ENCODE results near the gene SLC39A8. TPM values are rescaled to one million over a fixed set of nuclear protein-coding genes. Genes with fewer than 3 reads are reported as not detected.
"Not testable (repeated sequence)": the region's sequence is repeated elsewhere in the genome, so short reads cannot be mapped to it uniquely, and the experiment has no call there.

SLC39A8 gene
- total RNA-seq, 1 donor from 2014 or later = 7.9 TPM

DNA sequence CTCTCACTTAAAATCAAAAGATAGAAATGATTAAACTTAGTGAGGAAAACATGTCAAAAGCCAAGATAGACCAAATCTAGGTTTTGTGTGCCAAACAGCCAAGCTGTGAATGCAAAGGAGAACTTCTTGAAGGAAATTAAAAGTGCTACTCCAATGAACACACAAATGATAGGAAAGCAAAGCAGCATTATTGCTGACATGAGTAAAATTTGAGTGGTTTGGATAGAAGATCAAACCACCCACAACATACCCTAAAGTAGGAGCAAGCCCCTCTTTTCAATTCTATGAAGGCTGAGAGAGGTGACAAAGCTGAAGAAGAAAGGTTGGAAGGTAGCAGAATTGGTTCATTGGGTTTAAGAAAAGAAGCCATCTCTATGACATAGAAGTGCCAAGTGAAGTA, 56.8 kb downstream of the SLC39A8 start:
- DNase-seq (ENCODE audit: low spot score in 2 of 2, unreplicated experiment in 2 of 2) = no peak
- H3K27ac Mint-ChIP-seq = no peak overlapping the region
- H3K27me3 Mint-ChIP-seq (ENCODE audit: low read depth) = no peaks in the 10 kb centered on the region
- no peaks in the 10 kb centered on the region for H3K4me1 Mint-ChIP-seq
- H3K36me3 Mint-ChIP-seq = peaks cover 22% of the 10 kb centered on the region
- H3K4me3 Mint-ChIP-seq = no peak overlapping the region
- peaks cover 24% of the 10 kb centered on the region for H3K9me3 Mint-ChIP-seq
- TF ChIP-seq, protein P1, sequence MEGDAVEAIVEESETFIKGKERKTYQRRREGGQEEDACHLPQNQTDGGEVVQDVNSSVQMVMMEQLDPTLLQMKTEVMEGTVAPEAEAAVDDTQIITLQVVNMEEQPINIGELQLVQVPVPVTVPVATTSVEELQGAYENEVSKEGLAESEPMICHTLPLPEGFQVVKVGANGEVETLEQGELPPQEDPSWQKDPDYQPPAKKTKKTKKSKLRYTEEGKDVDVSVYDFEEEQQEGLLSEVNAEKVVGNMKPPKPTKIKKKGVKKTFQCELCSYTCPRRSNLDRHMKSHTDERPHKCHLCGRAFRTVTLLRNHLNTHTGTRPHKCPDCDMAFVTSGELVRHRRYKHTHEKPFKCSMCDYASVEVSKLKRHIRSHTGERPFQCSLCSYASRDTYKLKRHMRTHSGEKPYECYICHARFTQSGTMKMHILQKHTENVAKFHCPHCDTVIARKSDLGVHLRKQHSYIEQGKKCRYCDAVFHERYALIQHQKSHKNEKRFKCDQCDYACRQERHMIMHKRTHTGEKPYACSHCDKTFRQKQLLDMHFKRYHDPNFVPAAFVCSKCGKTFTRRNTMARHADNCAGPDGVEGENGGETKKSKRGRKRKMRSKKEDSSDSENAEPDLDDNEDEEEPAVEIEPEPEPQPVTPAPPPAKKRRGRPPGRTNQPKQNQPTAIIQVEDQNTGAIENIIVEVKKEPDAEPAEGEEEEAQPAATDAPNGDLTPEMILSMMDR (IDR thresholded peaks at IDR 0.05; ENCODE audit: unreplicated experiment) = no peak

DNA sequence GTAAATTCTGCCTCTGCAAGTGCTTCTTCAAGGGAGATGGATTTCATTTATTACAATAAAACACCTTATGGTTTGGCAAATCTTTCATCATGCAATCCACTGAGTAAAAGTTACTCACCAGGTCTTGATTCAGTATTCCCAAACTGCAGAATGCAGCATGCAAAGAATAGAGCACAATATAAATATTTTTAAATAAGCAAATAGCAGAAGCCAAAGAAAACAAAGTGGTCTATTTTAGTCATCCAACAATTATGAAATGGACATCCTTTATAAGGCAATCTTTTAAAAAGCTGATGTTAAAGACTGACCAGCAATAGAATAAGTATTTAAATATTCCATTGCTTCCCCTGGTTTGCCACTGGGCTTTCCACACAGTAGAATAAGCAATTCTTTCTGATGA, 59.5 kb downstream of the SLC39A8 start:
- Mint-ChIP-seq H3K27me3 (ENCODE audit: low read depth) (no peaks in the 10 kb centered on the region), H3K9me3 (peaks cover 16% of the 10 kb centered on the region)

DNA sequence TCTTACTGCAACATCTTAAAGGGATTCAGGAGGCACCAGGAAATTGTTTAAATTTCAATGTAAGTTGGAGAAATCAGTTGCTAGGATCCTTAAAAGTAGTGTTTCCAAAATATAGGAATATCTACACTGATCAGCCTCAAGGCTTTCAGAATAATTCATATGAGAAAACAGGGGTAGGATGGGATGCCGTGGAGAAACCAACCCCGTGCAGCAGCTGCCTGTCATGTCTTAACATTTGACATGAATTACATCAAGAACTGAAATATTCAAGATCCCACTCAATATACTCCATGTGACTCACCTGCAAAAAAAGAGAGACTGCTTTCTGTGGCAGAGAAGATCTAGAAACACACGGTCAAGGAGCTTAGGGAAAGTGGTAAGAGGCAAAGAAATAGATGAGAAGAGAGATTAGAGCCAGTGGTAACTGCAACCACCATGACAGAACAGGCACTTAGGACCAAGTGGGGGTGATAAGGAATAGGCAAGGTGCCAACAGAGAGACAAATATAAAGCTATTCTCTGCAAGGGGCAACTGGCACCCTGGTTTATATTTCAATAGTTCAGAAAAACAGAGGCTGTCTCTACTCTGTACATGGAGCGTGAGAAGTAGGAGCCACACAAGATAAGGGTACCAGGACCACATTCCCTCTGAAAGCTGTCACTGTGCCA, 64.0 kb downstream of the SLC39A8 start:
- no peaks in the 10 kb centered on the region for H3K4me1 Mint-ChIP-seq
- DNase-seq (ENCODE audit: low spot score in 2 of 2, unreplicated experiment in 2 of 2) = no peak
- H3K27me3 Mint-ChIP-seq (ENCODE audit: low read depth) = no peaks in the 10 kb centered on the region
- peaks cover 13% of the 10 kb centered on the region for H3K9me3 Mint-ChIP-seq
- H3K27ac Mint-ChIP-seq = no peak overlapping the region
- peaks cover 4% of the 10 kb centered on the region for H3K36me3 Mint-ChIP-seq
- TF ChIP-seq, protein P1 (IDR thresholded peaks at IDR 0.05; ENCODE audit: unreplicated experiment) = no peak
- no peak overlapping the region for H3K4me3 Mint-ChIP-seq

More for the DNA sequence above, 59.5 kb downstream of the SLC39A8 start:
- H3K4me3 Mint-ChIP-seq = no peak overlapping the region
- peaks cover 15% of the 10 kb centered on the region for H3K36me3 Mint-ChIP-seq
- no peak overlapping the region for H3K27ac Mint-ChIP-seq
- no peak for DNase-seq (ENCODE audit: low spot score in 2 of 2, unreplicated experiment in 2 of 2)
- TF ChIP-seq, protein P1 (IDR thresholded peaks at IDR 0.05; ENCODE audit: unreplicated experiment) = no peak
- H3K4me1 Mint-ChIP-seq = no peaks in the 10 kb centered on the region

DNA sequence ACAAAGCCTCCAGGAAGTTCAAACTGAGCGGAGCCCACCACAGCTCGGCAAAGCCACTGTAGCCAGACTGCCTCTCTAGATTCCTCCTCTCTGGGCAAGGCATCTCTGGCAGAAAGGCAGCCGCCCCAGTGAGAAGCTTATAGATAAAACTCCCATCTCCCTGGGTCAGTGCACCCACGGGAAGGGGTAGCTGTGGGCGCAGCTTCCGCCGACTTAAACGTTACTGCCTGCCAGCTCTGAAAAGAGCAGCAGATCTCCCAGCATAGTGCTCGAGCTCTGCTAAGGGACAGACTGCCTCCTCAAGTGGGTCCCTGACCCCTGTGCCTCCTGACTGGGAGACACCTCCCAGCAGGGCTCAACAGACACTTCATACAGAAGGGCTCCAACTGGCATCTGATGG, 72.0 kb downstream of the SLC39A8 start:
- not testable (repeated sequence) for H3K4me3 Mint-ChIP-seq; H3K4me1 Mint-ChIP-seq; H3K27me3 Mint-ChIP-seq (ENCODE audit: low read depth); H3K27ac Mint-ChIP-seq; DNase-seq (ENCODE audit: low spot score in 2 of 2, unreplicated experiment in 2 of 2)
- peaks cover 13% of the 10 kb centered on the region for H3K36me3 Mint-ChIP-seq
- H3K9me3 Mint-ChIP-seq = peaks cover 33% of the 10 kb centered on the region

DNA sequence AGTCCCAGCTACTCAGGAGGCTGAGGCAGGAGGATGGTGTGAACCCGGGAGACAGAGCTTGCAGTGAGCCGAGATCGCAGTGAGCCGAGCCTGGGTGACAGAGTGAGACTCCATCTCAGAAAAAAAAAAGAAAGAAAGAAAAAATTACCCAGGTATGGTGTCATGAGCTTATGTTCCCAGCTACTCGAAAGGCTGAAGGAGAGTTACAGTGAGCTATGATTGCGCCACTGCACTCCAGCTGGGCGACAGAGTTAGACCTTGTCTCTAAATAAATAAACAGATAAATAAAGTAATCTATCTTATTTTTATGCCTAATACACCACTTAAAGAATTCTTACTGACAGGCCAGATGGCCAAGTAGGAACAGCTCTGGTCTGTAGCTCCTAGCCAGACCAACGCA, 73.0 kb downstream of the SLC39A8 start:
- H3K9me3 Mint-ChIP-seq = peaks cover 29% of the 10 kb centered on the region
- TF ChIP-seq, protein P1 (IDR thresholded peaks at IDR 0.05; ENCODE audit: unreplicated experiment) = no peak
- no peak for DNase-seq (ENCODE audit: low spot score in 2 of 2, unreplicated experiment in 2 of 2)
- no peak overlapping the region for H3K4me3 Mint-ChIP-seq
- H3K27ac Mint-ChIP-seq = no peak overlapping the region
- no peaks in the 10 kb centered on the region for H3K27me3 Mint-ChIP-seq (ENCODE audit: low read depth)
- no peaks in the 10 kb centered on the region for H3K4me1 Mint-ChIP-seq
- peaks cover 13% of the 10 kb centered on the region for H3K36me3 Mint-ChIP-seq

DNA sequence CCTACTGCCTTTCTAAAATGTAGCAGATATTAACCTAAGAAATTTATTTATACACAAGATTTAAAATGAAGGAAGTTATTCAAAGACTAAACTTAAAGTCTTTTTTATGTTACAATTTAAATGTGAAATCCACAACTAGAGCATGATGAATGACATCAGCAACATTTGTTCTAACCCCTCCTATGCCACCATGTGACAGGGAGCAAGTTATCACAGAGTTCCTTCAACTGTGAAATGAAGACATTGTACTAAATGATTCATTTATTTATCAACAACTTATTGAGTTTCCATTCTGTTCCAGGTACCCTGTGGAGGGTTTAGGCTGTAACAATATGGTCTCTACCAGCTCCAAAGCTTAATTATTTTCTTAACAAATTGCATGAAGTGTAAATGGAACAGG, 76.9 kb downstream of the SLC39A8 start:
- DNase-seq (ENCODE audit: low spot score in 2 of 2, unreplicated experiment in 2 of 2) = no peak
- Mint-ChIP-seq H3K27ac (no peak overlapping the region), H3K27me3 (ENCODE audit: low read depth) (no peaks in the 10 kb centered on the region), H3K36me3 (peaks cover 3% of the 10 kb centered on the region), H3K4me3 (no peak overlapping the region), H3K9me3 (no peaks in the 10 kb centered on the region), H3K4me1 (no peaks in the 10 kb centered on the region)
- TF ChIP-seq, protein P1 (IDR thresholded peaks at IDR 0.05; ENCODE audit: unreplicated experiment) = no peak
